Astrocyte (in vitro differentiated cells and primary cell): ENCODE measurements around the gene RNF14.

Experiments
- CTCF ChIP-seq: IDR thresholded peaks from 2 replicates; pipeline ENCODE4 v1.5.1; 2011; ENCODE audit warnings: low read depth, mild to moderate bottlenecking, inconsistent platforms, low read length, moderate library complexity; ENCODE audit not compliant: insufficient read depth
- EZH2 ChIP-seq: IDR thresholded peaks from 2 replicates; pipeline ENCODE4 v1.6.1; 2012; ENCODE audit warnings: mild to moderate bottlenecking, low read length, inconsistent platforms; ENCODE audit not compliant: insufficient read depth

- TF ChIP-seq EZH2 (no peak), CTCF (peak; percentile 28)
Observed at GRCh38 chr5:142000704-142001484, 32.0 kb downstream of the RNF14 start.
